HepG2 (cell line): Measurements from ENCODE around the gene NISCH. TPM values are rescaled to one million over a fixed set of nuclear protein-coding genes. Genes with fewer than 3 reads are reported as not detected.

Experiments used
- ATAC-seq: fragments of 200-7000 bp; cut with Tn5 transposase; 3 replicates; pipeline ENCODE4 v1.9.1; 2020; ENCODE audit warnings: mild to moderate bottlenecking, moderate library complexity
- BruUV-seq: library from RNA; stranded (reverse); fragments of 400-500 nt; replicated peaks from 2 replicates; lab custom pipeline; 2021; lab: Mats Ljungman, UMichigan
- CTCF ChIA-PET: fragments of 300-600 bp; formaldehyde crosslinking; extraction: SDS; loops from one replicate; lab custom pipeline; 2021; ENCODE audit warnings: low total read pairs, inconsistent platforms, low intra/inter-chr PET ratio; lab: Yijun Ruan, JAX
- POLR2A ChIA-PET: fragments of 350-600 bp; sonication (Branson Sonifier 250); formaldehyde crosslinking; loops from one replicate; lab custom pipeline; 2020; ENCODE audit warnings: antibody characterized with exemption, inconsistent platforms; lab: Yijun Ruan, JAX
- DNase-seq: peaks from one replicate; pipeline ENCODE4 v3.0.0-alpha.2; 2015; ENCODE audit warnings: low spot score
- FAIRE-seq: peaks from 3 replicates; lab custom pipeline; 2011; peaks lifted over from hg19 to GRCh38; lab: Jason Lieb, UNC
- H2AFZ ChIP-seq: one replicate; pipeline ENCODE4 v1.6.1; 2011; ENCODE audit warnings: low read length, inconsistent platforms
- H3K27ac ChIP-seq: fragments of 300-600 bp; 3 replicates; pipeline ENCODE4 v1.8.0; 2011; ENCODE audit warnings: mixed run types, mild to moderate bottlenecking, mixed read lengths, low read length, inconsistent platforms; ENCODE audit not compliant: insufficient read depth; ENCODE audit errors: extremely low read length
- H3K27me3 ChIP-seq, 2 experiments: fragments of 200-600 bp in 1 of 2; 2 replicates in 1 of 2; 3 replicates in 1 of 2; pipeline versions ENCODE4 v1.6.0 to v1.8.0; 2011; ENCODE audit warnings: low read length in 2 of 2, mild to moderate bottlenecking in 2 of 2, moderate library complexity in 2 of 2, inconsistent platforms in 1 of 2; ENCODE audit not compliant: insufficient read depth in 2 of 2, control insufficient read depth in 1 of 2
- H3K36me3 ChIP-seq, 2 experiments: fragments of 200-600 bp in 1 of 2; replicated peaks in 1 of 2; 2 replicates in 1 of 2; 3 replicates in 1 of 2; pipeline versions ENCODE4 v1.5.1 to v1.8.0; 2011; ENCODE audit warnings: low read length in 2 of 2, inconsistent platforms in 1 of 2; ENCODE audit not compliant: insufficient read depth in 2 of 2, control insufficient read depth in 1 of 2
- H3K4me1 ChIP-seq: 2 replicates; pipeline ENCODE4 v1.5.1; 2012; ENCODE audit warnings: low read length, inconsistent platforms; ENCODE audit not compliant: insufficient read depth
- H3K4me2 ChIP-seq: 2 replicates; pipeline ENCODE4 v1.6.0; 2011; ENCODE audit warnings: low read depth, low read length, inconsistent platforms
- H3K4me3 ChIP-seq, 3 experiments: fragments of 200-600 bp in 1 of 3; sonication (generic), shearing (Covaris generic) in 1 of 3; replicated peaks in 1 of 3; 2 replicates each; pipeline ENCODE4 v1.5.1; 2011 to 2016; ENCODE audit warnings: low read length in 3 of 3, inconsistent platforms in 2 of 3, low read depth in 2 of 3, mild to moderate bottlenecking in 2 of 3, control low read depth in 1 of 3, mixed read lengths in 1 of 3; ENCODE audit not compliant: insufficient read depth in 1 of 3
- H3K79me2 ChIP-seq: one replicate; pipeline ENCODE4 v1.6.1; 2011; ENCODE audit warnings: low read length, inconsistent platforms; ENCODE audit not compliant: insufficient read depth
- H3K9ac ChIP-seq: 2 replicates; pipeline ENCODE4 v1.6.0; 2011; ENCODE audit warnings: mild to moderate bottlenecking, low read depth, low read length, inconsistent platforms; ENCODE audit not compliant: insufficient read depth
- H3K9me3 ChIP-seq: 2 replicates; pipeline ENCODE4 v1.5.1; 2012; ENCODE audit warnings: mild to moderate bottlenecking, low read length
- H4K20me1 ChIP-seq: 2 replicates; pipeline ENCODE4 v1.6.0; 2011; ENCODE audit warnings: inconsistent platforms, mild to moderate bottlenecking, low read length, moderate library complexity; ENCODE audit not compliant: insufficient read depth
- MYNN ChIP-seq: sonication (generic); formaldehyde crosslinking; IDR thresholded peaks from 2 replicates; pipeline ENCODE4 v1.4.0; 2020; ENCODE audit warnings: mild to moderate bottlenecking, low read depth, missing genetic modification reagents
- RBFOX2 ChIP-seq: fragments of 200-400 bp; formaldehyde crosslinking; IDR thresholded peaks from 2 replicates; pipeline ENCODE4 v1.6.1; 2017; ENCODE audit warnings: low read depth, mild to moderate bottlenecking, low read length
- WGBS: methylation state at CpG from one replicate; pipeline ENCODE4 v1.1.6; 2017; ENCODE audit warnings: low lambda C conversion rate; 5-methylcytosine and 5-hydroxymethylcytosine counted together
- in situ Hi-C: cut with HindIII; loops from 2 replicates; pipeline ENCODE4 v1.10.0; 2017; ENCODE audit warnings: low pct_unique_long_range_greater_than_20kb; ENCODE audit not compliant: extremely low pct_ligation_motif_present
- intact Hi-C: fragments of 100-400 bp; cut with micrococcal nuclease; formaldehyde crosslinking; loops from one replicate; pipeline ENCODE4 v1.10.0; 2022; ENCODE audit not compliant: unreplicated experiment
- polyA plus RNA-seq, 8 experiments: library from polyadenylated mRNA; depleted of rRNA in 3 of 8; stranded (reverse) in 7 of 8; unstranded in 1 of 8; fragments of >200 nt; fragmentation: Illumina TruSeq in 4 of 8; extraction: Trizol in 4 of 8; gene quantifications; 2 replicates each; pipeline versions ENCODE4 v1.2.1 to v1.2.3, GENCODE V29; 2011 to 2016; ENCODE audit warnings: low read depth in 4 of 8, missing spikeins in 1 of 8, mixed read lengths in 1 of 8; ENCODE audit not compliant: insufficient read depth in 1 of 8
- total RNA-seq, 5 experiments: library from RNA; depleted of rRNA; stranded (reverse); fragments of >200 nt; fragmentation: Illumina TruSeq; extraction: Trizol; gene quantifications; 2 replicates each; pipeline ENCODE4 v1.2.3, GENCODE V29; 2016; ENCODE audit warnings: low read depth in 1 of 5

Gene NISCH
- total and polyA plus RNA-seq, 2 of the 13 experiments (the other 11 are each of a cell fraction or from before 2014, with no cell fraction given): 27.0 to 47.6 TPM

DNA sequence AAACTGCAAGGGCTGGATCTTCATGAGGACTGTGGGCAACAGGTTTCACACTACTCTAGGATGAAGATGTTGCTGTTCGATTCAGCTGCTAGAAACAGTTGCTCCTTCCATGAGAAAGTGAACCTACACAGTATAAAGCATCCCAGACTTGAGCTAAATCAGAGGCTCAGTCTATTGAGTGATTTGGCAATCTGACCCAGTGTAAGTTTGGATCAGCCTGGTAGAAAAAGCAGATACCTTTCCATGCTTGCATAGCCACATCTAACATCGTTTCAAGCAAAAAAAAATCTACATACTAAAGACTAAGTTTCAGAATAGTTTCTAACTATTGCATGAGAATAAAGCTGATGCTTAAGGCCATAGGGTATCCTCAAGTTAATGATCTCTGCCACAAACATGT, 85.6 kb downstream of the NISCH start:
- DNase-seq (no peak), FAIRE-seq (no peak), ATAC-seq (no peak)
- Histone ChIP-seq H3K27ac (no peak overlapping the region), H3K9me3 (no peaks in the 10 kb centered on the region), H3K27me3 (no peaks in the 10 kb centered on the region; a peak in 1 of 5 replicates), H4K20me1 (peaks cover 12% of the 10 kb centered on the region), H3K79me2 (peaks cover 27% of the 10 kb centered on the region), H3K4me1 (peaks cover 34% of the 10 kb centered on the region), H3K36me3 (peaks cover 0 to 22% of the 10 kb centered on the region in 2 experiments; a peak in 3 of 5 replicates), H2AFZ (no peak overlapping the region), H3K9ac (no peak overlapping the region), H3K4me3 (no peak overlapping the region), H3K4me2 (no peak overlapping the region)
- BruUV-seq: no TSS peak
- CTCF ChIA-PET: no interaction called here
- 90% methylated on average over 2 of the region's 2 CpGs for WGBS
- intact Hi-C loops: no loop called here
- POLR2A ChIA-PET: no interaction called here
- TF ChIP-seq MYNN (CRISPR knock-in tag) (no peak), RBFOX2 (peak; percentile 42; the same call in 1 of the 2 replicates)
- in situ Hi-C loops: no loop called here

Other genes with a start within 250 kb of the NISCH start
- not detected in 2 replicates for gene TLR9, start 230.0 kb upstream of the NISCH start, total RNA-seq (2016; rRNA removed; fragmentation: Illumina TruSeq; extraction: Trizol)
- 0.08 TPM in 1 of 2 replicates, not detected in the other for gene TLR9, start 230.0 kb upstream of the NISCH start, polyA plus RNA-seq (2011; rRNA removed)
- gene TWF2, start 216.4 kb upstream of the NISCH start, total RNA-seq (2016; rRNA removed; fragmentation: Illumina TruSeq; extraction: Trizol): 45.5 and 49.1 TPM in 2 replicates
- gene TWF2, start 216.4 kb upstream of the NISCH start, polyA plus RNA-seq (2011; rRNA removed): 108 and 123 TPM in 2 replicates
- gene PPM1M, start 209.8 kb upstream of the NISCH start, total RNA-seq (2016; rRNA removed; fragmentation: Illumina TruSeq; extraction: Trizol): 1.5 and 2.5 TPM in 2 replicates
- 5.9 and 6.9 TPM in 2 replicates for gene PPM1M, start 209.8 kb upstream of the NISCH start, polyA plus RNA-seq (2011; rRNA removed)
- 59.5 and 62.0 TPM in 2 replicates for gene WDR82, start 177.0 kb upstream of the NISCH start, total RNA-seq (2016; rRNA removed; fragmentation: Illumina TruSeq; extraction: Trizol)
- gene WDR82, start 177.0 kb upstream of the NISCH start, polyA plus RNA-seq (2011; rRNA removed): 39.1 and 41.9 TPM in 2 replicates
- gene GLYCTK, start 167.8 kb upstream of the NISCH start, total RNA-seq (2016; rRNA removed; fragmentation: Illumina TruSeq; extraction: Trizol): 91.7 and 126 TPM in 2 replicates
- gene GLYCTK, start 167.8 kb upstream of the NISCH start, polyA plus RNA-seq (2011; rRNA removed): 70.0 and 102 TPM in 2 replicates
- 0.42 and 0.64 TPM in 2 replicates for gene DNAH1, start 139.3 kb upstream of the NISCH start, total RNA-seq (2016; rRNA removed; fragmentation: Illumina TruSeq; extraction: Trizol)
- gene DNAH1, start 139.3 kb upstream of the NISCH start, polyA plus RNA-seq (2011; rRNA removed): 3.5 and 4.8 TPM in 2 replicates
- gene BAP1, start 45.6 kb upstream of the NISCH start, total RNA-seq (2016; rRNA removed; fragmentation: Illumina TruSeq; extraction: Trizol): 46.9 and 59.1 TPM in 2 replicates
- 66.1 and 67.1 TPM in 2 replicates for gene BAP1, start 45.6 kb upstream of the NISCH start, polyA plus RNA-seq (2011; rRNA removed)
- 4.5 and 5.2 TPM in 2 replicates for gene PHF7, start 44.9 kb upstream of the NISCH start, total RNA-seq (2016; rRNA removed; fragmentation: Illumina TruSeq; extraction: Trizol)
- gene PHF7, start 44.9 kb upstream of the NISCH start, polyA plus RNA-seq (2011; rRNA removed): 8.8 and 12.6 TPM in 2 replicates
- gene SEMA3G, start 10.5 kb upstream of the NISCH start, total RNA-seq (2016; rRNA removed; fragmentation: Illumina TruSeq; extraction: Trizol): 2.0 and 6.1 TPM in 2 replicates
- gene SEMA3G, start 10.5 kb upstream of the NISCH start, polyA plus RNA-seq (2011; rRNA removed): 8.3 and 13.4 TPM in 2 replicates
- 11.8 and 18.7 TPM in 2 replicates for gene TNNC1, start 1.6 kb upstream of the NISCH start, total RNA-seq (2016; rRNA removed; fragmentation: Illumina TruSeq; extraction: Trizol)
- 36.4 and 39.5 TPM in 2 replicates for gene TNNC1, start 1.6 kb upstream of the NISCH start, polyA plus RNA-seq (2011; rRNA removed)
- gene STAB1, start 39.7 kb downstream of the NISCH start, total RNA-seq (2016; rRNA removed; fragmentation: Illumina TruSeq; extraction: Trizol): 0.09 and 0.28 TPM in 2 replicates
- gene STAB1, start 39.7 kb downstream of the NISCH start, polyA plus RNA-seq (2011; rRNA removed): 0.34 and 0.59 TPM in 2 replicates
- 105 and 131 TPM in 2 replicates for gene NT5DC2, start 78.3 kb downstream of the NISCH start, total RNA-seq (2016; rRNA removed; fragmentation: Illumina TruSeq; extraction: Trizol)
- 217 and 240 TPM in 2 replicates for gene NT5DC2, start 78.3 kb downstream of the NISCH start, polyA plus RNA-seq (2011; rRNA removed)
- gene UQCC5, start 81.0 kb downstream of the NISCH start, total RNA-seq (2016; rRNA removed; fragmentation: Illumina TruSeq; extraction: Trizol): 29.5 and 33.7 TPM in 2 replicates
- gene UQCC5, start 81.0 kb downstream of the NISCH start, polyA plus RNA-seq (2011; rRNA removed): 15.4 and 15.7 TPM in 2 replicates
- gene PBRM1, start 230.3 kb downstream of the NISCH start, total RNA-seq (2016; rRNA removed; fragmentation: Illumina TruSeq; extraction: Trizol): 33.2 and 47.0 TPM in 2 replicates
- gene PBRM1, start 230.3 kb downstream of the NISCH start, polyA plus RNA-seq (2011; rRNA removed): 9.6 and 10.9 TPM in 2 replicates
- gene GNL3, start 230.4 kb downstream of the NISCH start, total RNA-seq (2016; rRNA removed; fragmentation: Illumina TruSeq; extraction: Trizol): 257 and 281 TPM in 2 replicates
- 91.7 and 129 TPM in 2 replicates for gene GNL3, start 230.4 kb downstream of the NISCH start, polyA plus RNA-seq (2011; rRNA removed)